Mammary epithelial cell (primary cell): ENCODE data around the gene TSSK3.

Experiments used
- CTCF ChIP-seq, 2 donors: IDR thresholded peaks in 1 of 2; conservative IDR thresholded peaks in 1 of 2; 2 replicates each; pipeline ENCODE4 v1.5.1; 2011 to 2012; ENCODE audit warnings: inconsistent platforms in 2 of 2, low read length in 2 of 2, mild to moderate bottlenecking in 2 of 2, control low read depth in 1 of 2, low read depth in 1 of 2; ENCODE audit not compliant: insufficient read depth in 1 of 2; ENCODE audit errors: extremely low read depth in 1 of 2
- EZH2 ChIP-seq: IDR thresholded peaks from 2 replicates; pipeline ENCODE4 v1.6.1; 2012; ENCODE audit warnings: low read length, inconsistent platforms, borderline replicate concordance

- TF ChIP-seq CTCF (conservative IDR thresholded peaks at IDR 0.05 in 1 of 2, IDR thresholded peaks at IDR 0.05 in 1 of 2; ENCODE audit: extremely low read depth in 1 of 2, insufficient read depth in 1 of 2, low read depth in 1 of 2, low read length in 2 of 2) = no peak
- TF ChIP-seq EZH2 = no peak
These were observed at the start of gene TSSK3, which contains the start of gene FAM229A for GRCh38 chr1:32362474-32363313.
